K562 (cell line): Measurements from ENCODE around the gene RNASEH2A. TPM values are rescaled to one million over a fixed set of nuclear protein-coding genes. Genes with fewer than 3 reads are reported as not detected.

ENCODE experiments used
- ARNT ChIP-seq, 2 experiments: fragments of 450-650 bp; IDR thresholded peaks; 2 replicates each; pipeline ENCODE4 v1.6.1; 2016; ENCODE audit warnings: mild to moderate bottlenecking in 1 of 2
- EP400 ChIP-seq: fragments of 450-650 bp; IDR thresholded peaks from 2 replicates; pipeline ENCODE4 v1.6.1; 2017; ENCODE audit warnings: antibody characterized with exemption, mild to moderate bottlenecking, moderate library complexity
- FOSL1 ChIP-seq: fragments of 200-800 bp; sonication (Bioruptor generic); conservative IDR thresholded peaks from 2 replicates; pipeline ENCODE4 v1.6.1; 2016; ENCODE audit warnings: missing genetic modification characterization, missing compliant biosample characterization
- HDAC2 ChIP-seq: fragments of 450-650 bp; IDR thresholded peaks from 2 replicates; pipeline ENCODE4 v1.6.1; 2016; ENCODE audit warnings: mild to moderate bottlenecking
- ILK ChIP-seq: fragments of 450-650 bp; IDR thresholded peaks from 2 replicates; pipeline ENCODE4 v1.6.1; 2016; ENCODE audit warnings: missing genetic modification characterization, low read depth, mild to moderate bottlenecking, missing compliant biosample characterization, moderate library complexity, borderline replicate concordance
- MAFK ChIP-seq: IDR thresholded peaks from 2 replicates; pipeline ENCODE4 v1.6.1; 2011; ENCODE audit warnings: low read length, improper control_type of control experiment
- NEUROD1 ChIP-seq: fragments of 150-350 bp; IDR thresholded peaks from 2 replicates; pipeline ENCODE4 v1.6.1; 2014; ENCODE audit warnings: borderline replicate concordance, low read length, low read depth; ENCODE audit not compliant: partially characterized antibody
- NR1H2 ChIP-seq: sonication (generic); formaldehyde crosslinking; IDR thresholded peaks from 2 replicates; pipeline ENCODE4 v1.4.0; 2020; ENCODE audit warnings: mild to moderate bottlenecking, missing genetic modification reagents
- NR2C2 ChIP-seq, 2 experiments: fragments of 200-800 bp in 1 of 2; sonication (Bioruptor generic) in 1 of 2; sonication (generic) in 1 of 2; formaldehyde crosslinking in 1 of 2; IDR thresholded peaks; 2 replicates each; pipeline versions ENCODE4 v1.6.1 to v1.8.0; 2016 to 2022; ENCODE audit warnings: mild to moderate bottlenecking in 1 of 2, missing compliant biosample characterization in 1 of 2, missing genetic modification characterization in 1 of 2, missing genetic modification reagents in 1 of 2
- NR2F6 ChIP-seq: fragments of 450-650 bp; formaldehyde crosslinking; IDR thresholded peaks from 2 replicates; pipeline ENCODE4 v1.4.0; 2020; ENCODE audit warnings: mild to moderate bottlenecking
- RAD21 ChIP-seq, 2 experiments: fragments of 250-450 bp in 1 of 2; fragments of 450-650 bp in 1 of 2; sonication (Bioruptor Pico) in 1 of 2; formaldehyde crosslinking in 1 of 2; IDR thresholded peaks in 1 of 2; conservative IDR thresholded peaks in 1 of 2; 2 replicates each; pipeline versions ENCODE4 v1.4.0 to v1.8.0; 2020 to 2022; ENCODE audit warnings: mild to moderate bottlenecking in 2 of 2, moderate library complexity in 1 of 2
- SIX5 ChIP-seq, 2 experiments: IDR thresholded peaks; 2 replicates each; pipeline ENCODE4 v1.6.1; 2011; ENCODE audit warnings: low read length in 2 of 2, borderline replicate concordance in 1 of 2, low read depth in 1 of 2, mild to moderate bottlenecking in 1 of 2, moderate library complexity in 1 of 2; ENCODE audit not compliant: insufficient read depth in 1 of 2
- SMAD4 ChIP-seq: fragments of 250-450 bp; sonication (Bioruptor Pico); conservative IDR thresholded peaks from 2 replicates; pipeline ENCODE4 v1.8.0; 2021; ENCODE audit warnings: inconsistent platforms, mild to moderate bottlenecking, moderate library complexity
- TCFL5 ChIP-seq: fragments of 250-450 bp; sonication (Bioruptor Pico); conservative IDR thresholded peaks from 2 replicates; pipeline ENCODE4 v1.6.1; 2021; ENCODE audit warnings: mild to moderate bottlenecking, moderate library complexity, matching md5 sums
- XRCC3 ChIP-seq: fragments of 450-650 bp; IDR thresholded peaks from 2 replicates; pipeline ENCODE4 v1.6.1; 2017; ENCODE audit warnings: mild to moderate bottlenecking, moderate library complexity
- ZC3H8 ChIP-seq: fragments of 450-650 bp; IDR thresholded peaks from 2 replicates; pipeline ENCODE4 v1.6.1; 2017
- ZNF583 ChIP-seq: fragments of 250-450 bp; sonication (Bioruptor Pico); IDR thresholded peaks from 2 replicates; pipeline ENCODE4 v1.4.0; 2020
- ZNF778 ChIP-seq: fragments of 450-650 bp; formaldehyde crosslinking; IDR thresholded peaks from 2 replicates; pipeline ENCODE4 v1.4.0; 2020; ENCODE audit warnings: mild to moderate bottlenecking, moderate library complexity
- polyA plus RNA-seq, 8 experiments: library from polyadenylated mRNA; depleted of rRNA in 4 of 8; stranded (reverse) in 5 of 8; unstranded in 3 of 8; fragments of >200 nt; fragmentation: Nextera tagmentation in 2 of 8; fragmentation: Illumina TruSeq in 1 of 8; extraction: Ambion mirVana in 2 of 8; extraction: Trizol in 1 of 8; gene quantifications; 2 replicates each; pipeline versions ENCODE4 v1.2.1 to v1.2.3, GENCODE V29; 2011 to 2014; ENCODE audit warnings: inconsistent platforms in 1 of 8, missing spikeins in 1 of 8
- total RNA-seq, 7 experiments: library from RNA; depleted of rRNA in 6 of 7; stranded (reverse); fragments of >200 nt in 6 of 7; fragmentation: Illumina TruSeq in 2 of 7; extraction: Trizol in 2 of 7; gene quantifications; 2 replicates each; pipeline versions ENCODE4 v1.2.1 to v1.2.3, GENCODE V29; 2011 to 2021; ENCODE audit warnings: low replicate concordance in 1 of 7
- TF ChIP-seq, protein P1 (sequence below), 2 experiments: fragments of 450-650 bp in 1 of 2; sonication (generic) in 1 of 2; formaldehyde crosslinking in 1 of 2; IDR thresholded peaks; 2 replicates each; pipeline versions ENCODE4 v1.7.1 to v1.9.0; 2016 to 2022; ENCODE audit warnings: inconsistent platforms in 1 of 2, mild to moderate bottlenecking in 1 of 2, missing genetic modification reagents in 1 of 2

Gene RNASEH2A
- total and polyA plus RNA-seq, 9 of the 15 experiments (the other 6 are each of a cell fraction or from before 2014, with no cell fraction given), result 22.3 to 78.0 (median 61.7) TPM

DNA sequence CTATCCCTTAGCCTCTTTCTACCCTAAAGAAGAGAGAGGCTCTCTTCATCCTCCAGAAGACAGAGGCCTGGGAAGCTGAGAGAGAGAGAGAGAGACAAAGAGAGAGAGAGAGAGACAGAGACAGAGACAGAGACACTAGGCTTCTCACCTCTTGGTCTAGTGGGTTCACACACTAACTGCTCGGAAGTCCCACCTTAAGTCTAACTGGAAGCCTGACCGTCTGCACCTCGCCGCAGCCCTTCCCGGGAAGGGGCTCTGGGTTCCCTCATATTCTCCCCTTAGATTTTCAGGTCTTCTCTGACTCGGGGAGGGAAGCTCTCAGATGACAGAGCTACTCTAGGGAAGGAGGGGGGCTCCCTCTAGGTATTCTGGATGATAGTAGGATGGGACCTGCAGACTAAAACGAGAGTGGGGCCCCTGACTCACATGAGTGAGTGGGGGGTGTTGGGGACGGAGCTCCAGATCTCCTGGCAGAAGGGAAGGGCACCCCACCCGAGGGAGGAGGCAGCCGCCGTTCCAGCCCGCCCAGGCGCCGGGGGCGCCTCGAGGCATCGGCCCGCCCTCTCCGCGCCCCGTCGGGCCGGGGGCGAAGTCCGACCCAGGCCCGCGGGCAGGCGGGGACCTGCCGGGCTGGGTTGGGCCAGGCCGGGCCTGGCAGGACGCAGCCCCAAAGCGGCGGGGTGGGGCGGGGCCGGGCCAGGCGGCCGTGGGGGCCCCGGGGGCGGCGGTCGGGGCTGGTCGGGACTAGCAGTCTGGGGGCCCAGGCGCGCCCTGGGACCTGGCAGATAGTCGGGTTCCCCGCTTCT lies 17.1 kb upstream of the RNASEH2A start (continued):
- no peak for TF ChIP-seq NR2C2 (CRISPR knock-in tag; IDR thresholded peaks at IDR 0.05)
- TF ChIP-seq NR2C2 (tag; IDR thresholded peaks at IDR 0.05), result peak; percentile 66; the same call in 1 of the 2 replicates
- no peak for TF ChIP-seq NR2F6 (CRISPR knock-in tag)
- 0 out of 2 replicates have a peak, but pooled peaks have one; percentile 2 for TF ChIP-seq SMAD4 (CRISPR knock-in tag)
- TF ChIP-seq FOSL1, result peak; percentile 44
- no peak for TF ChIP-seq EP400
- no peak for TF ChIP-seq ZC3H8
- no peak for TF ChIP-seq ZNF583 (CRISPR knock-in tag)
- 0 out of 2 replicates have a peak, but pooled peaks have one; percentile 12 for TF ChIP-seq NR1H2 (CRISPR knock-in tag)
- TF ChIP-seq ILK (tag), result no peak
- TF ChIP-seq RAD21 (CRISPR knock-in tag; conservative IDR thresholded peaks at IDR 0.05 in 1 of 2, IDR thresholded peaks at IDR 0.05 in 1 of 2), result no peak
- TF ChIP-seq TCFL5 (CRISPR knock-in tag), result 0 out of 2 replicates have a peak, but pooled peaks have one; percentile 3
- 0 out of 4 replicates have a peak, but pooled peaks of 1 of the 2 experiments have one; percentile 15 for TF ChIP-seq ARNT (IDR thresholded peaks at IDR 0.05)
- TF ChIP-seq, protein P1, sequence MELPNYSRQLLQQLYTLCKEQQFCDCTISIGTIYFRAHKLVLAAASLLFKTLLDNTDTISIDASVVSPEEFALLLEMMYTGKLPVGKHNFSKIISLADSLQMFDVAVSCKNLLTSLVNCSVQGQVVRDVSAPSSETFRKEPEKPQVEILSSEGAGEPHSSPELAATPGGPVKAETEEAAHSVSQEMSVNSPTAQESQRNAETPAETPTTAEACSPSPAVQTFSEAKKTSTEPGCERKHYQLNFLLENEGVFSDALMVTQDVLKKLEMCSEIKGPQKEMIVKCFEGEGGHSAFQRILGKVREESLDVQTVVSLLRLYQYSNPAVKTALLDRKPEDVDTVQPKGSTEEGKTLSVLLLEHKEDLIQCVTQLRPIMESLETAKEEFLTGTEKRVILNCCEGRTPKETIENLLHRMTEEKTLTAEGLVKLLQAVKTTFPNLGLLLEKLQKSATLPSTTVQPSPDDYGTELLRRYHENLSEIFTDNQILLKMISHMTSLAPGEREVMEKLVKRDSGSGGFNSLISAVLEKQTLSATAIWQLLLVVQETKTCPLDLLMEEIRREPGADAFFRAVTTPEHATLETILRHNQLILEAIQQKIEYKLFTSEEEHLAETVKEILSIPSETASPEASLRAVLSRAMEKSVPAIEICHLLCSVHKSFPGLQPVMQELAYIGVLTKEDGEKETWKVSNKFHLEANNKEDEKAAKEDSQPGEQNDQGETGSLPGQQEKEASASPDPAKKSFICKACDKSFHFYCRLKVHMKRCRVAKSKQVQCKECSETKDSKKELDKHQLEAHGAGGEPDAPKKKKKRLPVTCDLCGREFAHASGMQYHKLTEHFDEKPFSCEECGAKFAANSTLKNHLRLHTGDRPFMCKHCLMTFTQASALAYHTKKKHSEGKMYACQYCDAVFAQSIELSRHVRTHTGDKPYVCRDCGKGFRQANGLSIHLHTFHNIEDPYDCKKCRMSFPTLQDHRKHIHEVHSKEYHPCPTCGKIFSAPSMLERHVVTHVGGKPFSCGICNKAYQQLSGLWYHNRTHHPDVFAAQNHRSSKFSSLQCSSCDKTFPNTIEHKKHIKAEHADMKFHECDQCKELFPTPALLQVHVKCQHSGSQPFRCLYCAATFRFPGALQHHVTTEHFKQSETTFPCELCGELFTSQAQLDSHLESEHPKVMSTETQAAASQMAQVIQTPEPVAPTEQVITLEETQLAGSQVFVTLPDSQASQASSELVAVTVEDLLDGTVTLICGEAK (IDR thresholded peaks at IDR 0.05), result 0 out of 2 replicates have a peak, but pooled peaks have one; percentile 32
- TF ChIP-seq, protein P1 (CRISPR knock-in tag; IDR thresholded peaks at IDR 0.05), result no peak
- TF ChIP-seq HDAC2, result peak; percentile 84
- TF ChIP-seq MAFK, result no peak
- TF ChIP-seq XRCC3, result no peak
- no peak for TF ChIP-seq ZNF778 (CRISPR knock-in tag)
- TF ChIP-seq SIX5 (IDR thresholded peaks at IDR 0.05; ENCODE audit: borderline replicate concordance in 1 of 2, insufficient read depth in 1 of 2, low read depth in 1 of 2, low read length in 2 of 2), result no peak
- TF ChIP-seq NEUROD1, result no peak
